Measurements from ENCODE around the gene EXOC2. TPM values are rescaled to one million over a fixed set of nuclear protein-coding genes. Genes with fewer than 3 reads are reported as not detected.

EXOC2 gene
- total and polyA plus RNA-seq, 10 of the 15 experiments (the other 5 are each of a cell fraction or from before 2014, with no cell fraction given), result 8.7 to 32.8 (median 20.7) TPM

DNA sequence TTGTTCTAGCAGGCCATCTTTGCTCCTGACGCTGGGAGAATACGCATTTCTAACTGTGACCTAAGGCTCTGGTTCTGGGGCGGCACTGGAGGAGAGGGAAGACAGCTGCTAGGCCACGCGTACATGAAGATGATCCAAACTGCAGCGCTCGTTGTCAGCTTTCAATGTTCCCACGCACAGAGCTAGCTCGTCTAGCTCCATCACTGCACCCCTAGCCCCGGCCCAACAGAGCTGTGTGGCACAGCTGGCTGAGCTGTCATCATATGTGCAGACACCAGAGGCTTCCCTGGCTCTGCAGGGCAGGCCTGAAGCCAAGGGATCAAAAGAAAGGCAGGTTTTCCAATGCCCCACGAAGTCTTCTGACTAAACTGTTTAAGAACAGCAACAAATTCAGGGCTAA, 176.7 kb downstream of the EXOC2 start (continued):
- TF ChIP-seq ETV6 (conservative IDR thresholded peaks at IDR 0.05 in 1 of 2, IDR thresholded peaks at IDR 0.05 in 1 of 2; ENCODE audit: borderline replicate concordance in 1 of 2, low read depth in 1 of 2) (no peak), HCFC1 (IDR thresholded peaks at IDR 0.05; ENCODE audit: low read length) (no peak), PAX8 (IDR thresholded peaks at IDR 0.05) (no peak), SRF (IDR thresholded peaks at IDR 0.05; ENCODE audit: low read depth in 2 of 2, low read length in 2 of 2) (no peak), POLR2AphosphoS2 (IDR thresholded peaks at IDR 0.05; ENCODE audit: low read depth, low read length) (no peak), ZBED1 (IDR thresholded peaks at IDR 0.05; ENCODE audit: borderline replicate concordance) (no peak)
- TF ChIP-seq, protein P1, sequence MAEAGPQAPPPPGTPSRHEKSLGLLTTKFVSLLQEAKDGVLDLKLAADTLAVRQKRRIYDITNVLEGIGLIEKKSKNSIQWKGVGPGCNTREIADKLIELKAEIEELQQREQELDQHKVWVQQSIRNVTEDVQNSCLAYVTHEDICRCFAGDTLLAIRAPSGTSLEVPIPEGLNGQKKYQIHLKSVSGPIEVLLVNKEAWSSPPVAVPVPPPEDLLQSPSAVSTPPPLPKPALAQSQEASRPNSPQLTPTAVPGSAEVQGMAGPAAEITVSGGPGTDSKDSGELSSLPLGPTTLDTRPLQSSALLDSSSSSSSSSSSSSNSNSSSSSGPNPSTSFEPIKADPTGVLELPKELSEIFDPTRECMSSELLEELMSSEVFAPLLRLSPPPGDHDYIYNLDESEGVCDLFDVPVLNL (IDR thresholded peaks at IDR 0.05; ENCODE audit: low read depth, low read length), result no peak
- TF ChIP-seq, protein P2, sequence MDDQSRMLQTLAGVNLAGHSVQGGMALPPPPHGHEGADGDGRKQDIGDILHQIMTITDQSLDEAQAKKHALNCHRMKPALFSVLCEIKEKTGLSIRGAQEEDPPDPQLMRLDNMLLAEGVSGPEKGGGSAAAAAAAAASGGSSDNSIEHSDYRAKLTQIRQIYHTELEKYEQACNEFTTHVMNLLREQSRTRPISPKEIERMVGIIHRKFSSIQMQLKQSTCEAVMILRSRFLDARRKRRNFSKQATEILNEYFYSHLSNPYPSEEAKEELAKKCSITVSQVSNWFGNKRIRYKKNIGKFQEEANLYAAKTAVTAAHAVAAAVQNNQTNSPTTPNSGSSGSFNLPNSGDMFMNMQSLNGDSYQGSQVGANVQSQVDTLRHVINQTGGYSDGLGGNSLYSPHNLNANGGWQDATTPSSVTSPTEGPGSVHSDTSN (IDR thresholded peaks at IDR 0.05; ENCODE audit: insufficient replicate concordance, low read depth, low read length), result no peak

DNA sequence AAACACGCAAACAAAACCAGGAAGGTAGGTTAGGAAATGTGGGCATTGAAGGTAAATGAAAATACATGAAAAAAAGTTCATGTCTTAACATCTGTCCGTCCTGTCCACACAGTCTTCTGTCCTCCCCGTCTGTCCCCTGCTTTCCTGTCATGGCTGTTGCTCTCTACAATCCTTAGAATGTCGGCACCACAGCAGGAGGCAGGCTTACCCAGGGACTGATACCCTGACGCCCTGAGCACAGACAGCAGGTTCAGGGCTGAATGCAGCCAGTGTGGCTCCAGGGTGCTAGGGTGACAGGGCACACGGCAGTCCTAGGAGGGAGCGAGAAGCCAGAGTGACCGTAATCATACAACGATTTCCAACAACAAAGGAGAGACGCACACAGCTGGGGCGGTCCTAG, 177.7 kb downstream of the EXOC2 start:
- Histone ChIP-seq H3K9ac (ENCODE audit: control insufficient read depth, insufficient read depth, low read length) (no peak overlapping the region), H3K27me3 (replicated peaks in 1 of 2; ENCODE audit: control insufficient read depth in 2 of 2, insufficient read depth in 2 of 2, low read length in 1 of 2) (no peaks in the 10 kb centered on the region), H3K27ac (ENCODE audit: control insufficient read depth, insufficient read depth) (no peak overlapping the region), H3K79me2 (ENCODE audit: control insufficient read depth, insufficient read depth, low read length) (no peaks in the 10 kb centered on the region), H3K4me3 (no peak overlapping the region), H4K20me1 (ENCODE audit: control insufficient read depth, insufficient read depth) (no peaks in the 10 kb centered on the region), H2AFZ (ENCODE audit: control insufficient read depth, low read depth, low read length) (no peak overlapping the region), H3K9me3 (replicated peaks; ENCODE audit: control insufficient read depth, insufficient read depth, low read length) (no peaks in the 10 kb centered on the region; the same call in 2 of the 3 replicates), H3K4me2 (ENCODE audit: control insufficient read depth, insufficient read depth) (no peak overlapping the region), H3K4me1 (ENCODE audit: control insufficient read depth, insufficient read depth, low read length) (no peaks in the 10 kb centered on the region; the same call in 1 of the 2 replicates), H3K36me3 (ENCODE audit: control insufficient read depth in 2 of 2, insufficient read depth in 2 of 2, low read length in 1 of 2) (no peaks in the 10 kb centered on the region)
- POLR2A ChIA-PET, result no interaction called here
- no TSS peak for BruUV-seq (replicated peaks)
- in situ Hi-C loops (cut with MboI), result no loop called here
- CTCF ChIA-PET, result no interaction called here
- FAIRE-seq, result no peak
- intact Hi-C loops (cut with micrococcal nuclease; ENCODE audit: unreplicated experiment), result no loop called here
- TF ChIP-seq RFX5 (IDR thresholded peaks at IDR 0.05; ENCODE audit: low read depth, low read length) (no peak), MTA2 (IDR thresholded peaks at IDR 0.05; ENCODE audit: low read depth) (no peak), CBX3 (IDR thresholded peaks at IDR 0.05; ENCODE audit: borderline replicate concordance, low read depth) (no peak), TBL1XR1 (IDR thresholded peaks at IDR 0.05; ENCODE audit: low read depth, low read length) (no peak), EZH2 (IDR thresholded peaks at IDR 0.05; ENCODE audit: borderline replicate concordance, control insufficient read depth, low read depth, low read length) (no peak), STAT1 (conservative IDR thresholded peaks at IDR 0.05) (no peak), RAD51 (IDR thresholded peaks at IDR 0.05) (no peak), CBX5 (IDR thresholded peaks at IDR 0.05; ENCODE audit: low read depth) (no peak)
- 84% methylated on average over 11 of the region's 11 CpGs for WGBS (ENCODE audit: insufficient coverage, insufficient replicate concordance, low lambda C conversion rate, missing lambda C conversion rate)
- no peak for DNase-seq (ENCODE audit: low read depth, low spot score)
- ATAC-seq, result no peak
- SMC1A ChIA-PET (ENCODE audit: uncharacterized antibody, unreplicated experiment), result interaction anchor here (1.0 kb wide), 1 partner anchor 13 kb away, joined by 3 read pairs; no protein-coding TSS in a partner anchor
- RAD21 ChIA-PET (ENCODE audit: unreplicated experiment), result no interaction called here
